Raji (cell line): ENCODE results near the gene NPC1L1.

Source experiments
- POLR2A ChIP-seq: IDR thresholded peaks from 2 replicates; pipeline ENCODE4 v1.6.1; 2011; ENCODE audit warnings: low read depth, low read length, control low read depth; ENCODE audit not compliant: insufficient read depth

Gene NPC1L1

GRCh38 chr7:44541876-44542610 lies 913 bp upstream of the NPC1L1 start:
- TF ChIP-seq POLR2A, result no peak

DNA sequence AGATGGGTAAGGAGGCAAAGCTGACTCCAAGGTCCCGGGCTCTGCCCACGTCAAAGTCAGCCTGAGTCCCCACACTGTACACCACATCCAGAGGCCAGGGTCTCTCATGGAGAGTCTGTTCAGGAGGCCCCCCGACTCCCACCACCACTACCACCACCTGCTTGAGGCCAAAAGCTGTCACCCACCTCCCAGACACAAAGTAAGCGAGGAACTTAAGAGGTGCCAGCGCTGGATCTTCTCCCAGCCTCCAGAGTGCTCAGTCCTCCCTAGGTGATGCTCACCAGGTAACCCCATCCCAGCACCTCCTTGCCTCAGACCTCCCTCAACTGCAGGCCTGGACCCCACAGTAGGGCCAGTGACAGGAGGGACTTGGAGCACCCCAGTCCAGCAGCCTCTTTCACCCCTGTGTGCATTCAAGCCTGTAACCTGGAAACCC lies 520 bp downstream of the NPC1L1 start:
- no peak for TF ChIP-seq POLR2A

- TF ChIP-seq POLR2A, result no peak
Measured at GRCh38 chr7:44539669-44540506, 1.2 kb downstream of the NPC1L1 start.

GRCh38 chr7:44538798-44539668 lies 2.1 kb downstream of the NPC1L1 start:
- no peak for TF ChIP-seq POLR2A

DNA sequence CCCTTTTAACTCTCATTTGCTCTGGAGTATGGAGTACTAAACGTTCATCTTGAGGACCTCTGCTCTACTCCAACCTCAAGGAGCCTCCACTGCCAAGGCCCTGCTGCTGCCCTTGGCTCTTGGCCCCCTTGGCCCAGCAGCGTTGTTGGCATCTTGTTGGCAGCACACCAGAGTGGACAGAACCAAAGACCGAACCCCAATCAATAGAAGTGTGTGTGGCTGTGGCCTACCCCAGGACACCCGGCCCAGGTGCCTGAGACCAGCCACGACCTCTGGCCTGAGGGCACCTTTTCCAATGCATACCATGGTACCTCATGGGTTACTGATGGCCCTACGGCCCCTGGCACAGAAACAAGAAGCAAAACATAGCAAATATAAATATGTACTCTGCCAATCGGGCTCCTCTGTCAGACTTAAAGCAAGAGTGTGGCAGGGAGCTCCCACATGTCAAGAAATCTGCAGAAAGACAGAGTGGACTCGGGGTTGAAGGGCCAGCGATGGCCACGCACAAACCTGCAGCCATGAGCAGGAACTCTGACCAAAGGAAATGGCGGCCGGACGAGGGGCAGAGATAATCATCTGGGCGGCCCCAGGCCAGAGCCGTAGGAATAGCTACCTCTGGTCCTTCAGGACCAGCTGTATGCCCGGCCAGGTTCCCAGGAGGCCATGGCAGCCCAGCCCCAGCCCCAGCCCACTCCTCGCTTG lies 2.9 kb downstream of the NPC1L1 start:
- no peak for TF ChIP-seq POLR2A

DNA sequence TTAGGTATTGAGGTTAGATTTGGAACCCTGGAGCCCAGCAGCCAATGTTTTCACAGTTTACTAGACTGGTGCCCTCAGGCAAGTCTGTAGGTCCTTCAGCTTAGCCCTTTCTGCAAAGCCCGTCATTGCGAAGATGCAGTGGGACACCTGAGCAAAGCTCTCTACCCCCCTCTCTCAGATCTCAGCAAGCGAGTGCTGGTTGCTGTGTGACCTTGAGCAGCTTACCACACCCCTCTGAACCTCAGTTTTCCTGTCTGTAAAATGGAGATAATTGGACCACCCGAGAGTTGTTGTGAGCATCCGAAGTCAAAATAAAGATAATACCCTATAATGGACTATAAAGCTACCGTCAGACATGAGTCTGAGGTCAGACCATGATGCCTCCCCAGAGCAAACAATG lies 3.7 kb downstream of the NPC1L1 start:
- TF ChIP-seq POLR2A, result no peak

- TF ChIP-seq POLR2A, result no peak
Measured at GRCh38 chr7:44536090-44536489, 5.0 kb downstream of the NPC1L1 start.

- TF ChIP-seq POLR2A, result no peak
Measured at GRCh38 chr7:44535348-44536064, 5.6 kb downstream of the NPC1L1 start.

GRCh38 chr7:44534501-44534900 lies 6.6 kb downstream of the NPC1L1 start:
- TF ChIP-seq POLR2A, result no peak

DNA sequence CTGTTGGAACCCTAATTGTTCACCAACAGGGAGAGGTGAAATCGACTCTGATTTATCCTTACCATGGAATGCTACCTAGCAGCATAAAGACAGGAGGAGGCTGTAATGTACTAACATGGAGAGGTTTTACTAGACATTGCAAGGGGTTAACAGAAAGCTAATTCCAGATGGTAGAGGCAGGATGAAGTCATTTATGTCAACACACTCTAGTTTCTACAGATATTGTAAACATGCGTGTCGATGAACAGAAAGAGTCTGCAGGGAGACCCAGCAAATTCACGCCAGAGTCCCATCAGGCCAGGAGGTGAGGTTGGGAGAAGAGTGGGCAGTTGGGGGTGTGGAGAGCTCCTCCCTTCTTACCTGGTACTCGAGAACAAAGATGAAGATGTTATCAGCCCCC lies 7.0 kb downstream of the NPC1L1 start:
- TF ChIP-seq POLR2A, result no peak

GRCh38 chr7:44533301-44534055 lies 7.7 kb downstream of the NPC1L1 start:
- TF ChIP-seq POLR2A, result no peak

DNA sequence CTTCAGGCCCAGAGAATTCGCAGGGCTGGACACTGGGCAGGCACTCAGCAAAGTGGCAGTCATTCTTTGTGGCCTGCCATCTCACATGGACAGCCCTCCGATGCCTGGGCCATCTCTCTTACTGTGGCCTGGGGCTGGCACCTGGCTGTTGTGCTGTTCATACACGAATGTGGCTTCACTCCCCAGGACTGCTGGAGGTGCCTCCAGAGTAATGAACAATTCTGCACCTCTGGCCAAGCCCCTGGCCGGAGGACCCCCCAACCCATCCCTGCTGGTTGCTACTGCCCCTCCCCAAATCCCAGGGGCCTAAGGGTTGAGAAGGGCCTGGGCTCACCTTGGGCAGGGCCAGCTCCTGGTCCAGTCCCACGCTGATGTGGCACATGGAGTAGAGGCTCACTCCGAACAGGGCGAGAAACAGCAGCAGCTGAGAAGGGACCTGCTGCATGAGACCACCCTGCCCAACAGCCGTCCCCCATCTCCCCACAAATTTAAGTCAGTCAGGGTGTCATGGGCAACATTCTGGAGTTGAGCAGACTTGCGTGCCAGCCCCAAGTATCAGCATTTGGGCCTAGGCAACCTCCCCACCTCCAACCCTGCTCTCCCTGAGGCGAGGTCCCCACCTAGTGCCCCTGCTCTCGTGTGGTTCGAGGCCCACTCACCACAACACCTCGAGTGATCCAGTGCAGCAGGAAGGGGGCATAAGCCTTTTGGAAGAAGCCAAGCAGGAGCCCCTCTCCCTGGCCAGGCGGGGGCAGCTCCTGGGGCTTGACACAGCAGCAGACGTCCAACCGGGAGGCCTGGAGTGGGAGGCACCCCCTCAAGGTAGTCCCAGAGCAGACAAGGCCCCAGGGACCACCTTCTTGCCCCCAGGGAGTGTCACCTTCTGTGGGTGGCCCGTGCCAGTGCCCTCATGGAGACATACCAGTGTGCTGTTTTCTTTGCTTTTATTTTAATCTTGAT lies 9.4 kb downstream of the NPC1L1 start:
- no peak for TF ChIP-seq POLR2A
